CD4-positive, alpha-beta T cell treated with Interleukin-15 for 1 hour (primary cell): Measurements from ENCODE around the gene NEK2.
"Not testable (repeated sequence)": the region's sequence is repeated elsewhere in the genome, so short reads cannot be mapped to it uniquely, and the experiment has no call there.

Source experiments
- DNase-seq: peaks from one replicate; pipeline ENCODE4 v3.0.0-alpha.2; 2020

The NEK2 gene

DNA sequence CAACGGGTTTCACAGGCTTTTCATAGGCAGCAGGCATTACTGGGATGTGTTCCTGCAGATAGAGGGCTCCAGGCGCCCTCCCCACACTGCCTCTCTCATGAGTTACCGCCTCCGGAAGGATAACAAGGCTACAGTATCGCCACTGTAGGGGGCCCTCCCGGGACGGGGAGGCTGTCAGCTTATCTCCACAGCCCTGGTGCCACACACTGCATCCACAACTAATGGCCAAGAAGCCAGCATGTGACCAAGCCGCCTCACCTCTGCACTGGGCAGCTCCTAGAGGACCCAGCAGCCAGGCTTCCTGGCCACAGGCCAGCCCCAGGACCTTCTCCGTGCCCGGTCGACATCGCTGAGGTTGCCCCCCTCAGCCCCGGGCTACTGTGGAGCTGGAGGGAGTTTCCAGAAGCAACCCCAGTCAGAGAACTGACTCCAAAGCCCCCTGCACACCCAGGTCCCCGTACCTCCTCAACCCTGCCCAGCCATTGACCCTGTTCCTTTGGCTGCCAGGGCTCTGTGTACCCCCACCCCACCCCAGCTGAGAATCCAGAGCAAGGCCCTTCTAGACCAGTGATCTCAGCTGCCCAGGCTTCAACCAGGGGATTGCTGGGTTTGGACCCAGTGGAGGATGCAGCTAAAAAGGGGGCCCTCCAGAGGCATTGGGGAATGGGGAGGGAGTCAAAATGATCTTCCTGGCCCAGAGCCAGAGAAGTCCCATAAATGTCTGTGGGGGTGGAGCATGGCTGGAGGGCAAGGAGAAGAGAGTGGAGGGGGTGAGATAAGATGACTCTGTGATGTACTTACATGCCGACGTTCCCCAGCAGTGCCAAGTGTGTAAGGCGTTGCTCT, 45.0 kb downstream of the NEK2 start:
- DNase-seq = no peak

- no peak for DNase-seq
These were observed 47.0 kb downstream of the NEK2 start for GRCh38 chr1:211628417-211628816.

DNA sequence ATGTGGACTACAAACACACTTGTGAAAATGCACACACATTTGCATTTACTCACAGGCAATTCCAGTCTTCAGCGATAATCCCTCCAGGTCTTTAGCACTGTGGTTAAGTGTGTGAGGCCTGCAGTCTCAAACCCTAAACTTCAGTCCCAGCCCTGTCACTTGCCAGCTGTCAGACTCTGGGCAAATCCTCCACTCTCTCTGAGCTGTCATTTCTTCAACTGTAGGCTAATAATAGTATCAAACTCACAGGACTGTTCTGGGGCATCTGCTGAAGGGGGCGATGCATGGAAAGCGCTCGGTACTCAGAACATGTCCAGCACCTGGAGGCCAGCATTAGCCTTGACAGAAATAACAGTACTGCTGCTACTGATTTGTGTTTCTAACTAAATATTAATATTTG, 48.2 kb downstream of the NEK2 start:
- no peak for DNase-seq

- DNase-seq = not testable (repeated sequence)
These were observed 49.6 kb downstream of the NEK2 start for GRCh38 chr1:211625866-211626265.

- DNase-seq = peak; percentile 61
These were observed 50.4 kb downstream of the NEK2 start for GRCh38 chr1:211625040-211625439.

GRCh38 chr1:211623515-211623914, 51.9 kb downstream of the NEK2 start:
- no peak for DNase-seq

- DNase-seq = no peak
These were observed 53.8 kb downstream of the NEK2 start for GRCh38 chr1:211621447-211622198.

- DNase-seq = no peak
These were observed 55.3 kb downstream of the NEK2 start for GRCh38 chr1:211620097-211620496.

- no peak for DNase-seq
These were observed 56.1 kb downstream of the NEK2 start for GRCh38 chr1:211619033-211619996.

- DNase-seq = no peak
These were observed 58.5 kb downstream of the NEK2 start for GRCh38 chr1:211616965-211617297.

DNA sequence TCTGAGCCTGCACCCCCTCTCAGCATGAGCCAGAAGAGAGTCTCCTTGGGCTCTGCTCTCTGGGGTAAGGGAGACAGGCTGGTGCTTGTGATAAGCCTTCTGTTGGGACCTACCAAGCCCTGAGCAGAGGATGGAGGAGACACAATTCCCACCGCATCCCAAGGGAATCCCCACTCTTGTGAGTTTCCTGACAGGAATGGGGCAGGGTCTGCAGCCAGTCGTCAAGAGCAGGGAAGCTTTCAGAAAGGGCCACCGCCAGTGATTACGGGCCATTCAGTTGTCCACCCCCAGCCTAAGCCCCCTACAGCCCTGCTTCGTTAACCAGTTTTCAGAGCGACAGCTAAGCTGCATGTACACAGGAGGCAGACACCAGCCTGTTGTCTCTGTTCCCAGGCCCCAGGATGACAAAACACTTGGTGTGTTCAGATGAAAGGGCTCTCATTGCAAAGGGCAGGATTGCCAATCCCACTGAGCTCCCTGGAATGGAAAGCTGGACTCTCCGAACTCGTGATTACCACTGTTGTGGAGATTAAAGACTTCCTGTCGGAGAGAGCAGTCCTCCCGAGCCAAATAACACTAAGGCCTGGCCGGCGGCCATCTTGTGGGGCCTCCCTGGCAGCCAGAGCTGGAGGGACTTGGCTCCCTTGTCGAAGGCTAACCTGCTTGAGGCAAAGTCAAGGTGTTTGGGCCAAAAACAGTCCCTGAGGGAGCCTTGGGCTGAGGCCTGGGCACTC, 59.0 kb downstream of the NEK2 start:
- no peak for DNase-seq

DNA sequence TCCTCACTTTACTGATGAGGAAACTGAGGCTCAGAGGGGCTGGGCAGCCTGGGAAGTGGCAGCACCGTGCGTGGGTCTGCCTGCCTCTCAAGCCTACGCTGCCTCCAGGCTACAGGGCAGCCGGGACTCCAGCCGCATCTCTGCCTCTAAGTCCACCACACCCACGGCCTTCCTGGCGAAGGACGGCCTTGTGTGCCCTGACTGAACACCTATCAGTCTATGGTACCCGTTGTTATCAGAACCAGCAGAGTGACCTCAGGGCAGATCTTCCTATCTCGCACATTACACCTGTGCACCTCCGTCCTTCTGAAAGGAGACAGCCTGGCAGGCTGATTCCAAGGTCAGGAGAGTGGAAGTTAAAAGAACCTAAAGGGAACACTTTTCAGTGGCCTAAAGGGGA, 60.8 kb downstream of the NEK2 start:
- DNase-seq = no peak

GRCh38 chr1:211613951-211614350, 61.5 kb downstream of the NEK2 start:
- DNase-seq = no peak

GRCh38 chr1:211613108-211613947, 62.1 kb downstream of the NEK2 start:
- DNase-seq = peak; percentile 79

DNA sequence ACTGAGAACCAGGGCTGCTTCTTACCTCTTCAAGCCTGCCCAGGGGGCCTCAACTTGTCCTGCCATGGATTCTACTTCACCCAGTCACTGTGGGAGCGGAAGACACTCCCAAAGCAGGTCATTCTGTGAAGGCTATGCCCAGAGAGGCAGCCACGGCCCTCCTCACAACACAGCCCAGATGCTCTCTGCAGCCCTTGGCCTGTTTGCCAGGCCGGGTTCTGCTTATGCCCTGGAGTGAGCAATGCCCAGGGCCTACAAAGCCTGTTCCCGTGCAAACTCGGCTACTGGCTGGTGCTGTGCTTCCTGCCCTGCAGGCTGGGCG, 62.7 kb downstream of the NEK2 start:
- no peak for DNase-seq
